GM12892 (cell line): Measurements from ENCODE around the gene PIP4K2A.

Experiments
- POLR2A ChIP-seq: IDR thresholded peaks from 2 replicates; pipeline ENCODE4 v1.6.1; 2011; ENCODE audit warnings: low read depth, low read length, control low read depth
- POLR2AphosphoS5 ChIP-seq: IDR thresholded peaks from 2 replicates; pipeline ENCODE4 v1.6.1; 2011; ENCODE audit warnings: low read depth, low read length, control low read depth
- TAF1 ChIP-seq: IDR thresholded peaks from 2 replicates; pipeline ENCODE4 v1.6.1; 2011; ENCODE audit warnings: low read depth, mild to moderate bottlenecking, control low read depth, low read length, borderline replicate concordance

- TF ChIP-seq POLR2A (no peak), POLR2AphosphoS5 (no peak), TAF1 (0 out of 2 replicates have a peak, but pooled peaks have one; percentile 0)
Observed at GRCh38 chr10:22704471-22704911, 9.9 kb downstream of the PIP4K2A start.
